Measurements from ENCODE around the gene PDGFA.

The PDGFA gene

DNA sequence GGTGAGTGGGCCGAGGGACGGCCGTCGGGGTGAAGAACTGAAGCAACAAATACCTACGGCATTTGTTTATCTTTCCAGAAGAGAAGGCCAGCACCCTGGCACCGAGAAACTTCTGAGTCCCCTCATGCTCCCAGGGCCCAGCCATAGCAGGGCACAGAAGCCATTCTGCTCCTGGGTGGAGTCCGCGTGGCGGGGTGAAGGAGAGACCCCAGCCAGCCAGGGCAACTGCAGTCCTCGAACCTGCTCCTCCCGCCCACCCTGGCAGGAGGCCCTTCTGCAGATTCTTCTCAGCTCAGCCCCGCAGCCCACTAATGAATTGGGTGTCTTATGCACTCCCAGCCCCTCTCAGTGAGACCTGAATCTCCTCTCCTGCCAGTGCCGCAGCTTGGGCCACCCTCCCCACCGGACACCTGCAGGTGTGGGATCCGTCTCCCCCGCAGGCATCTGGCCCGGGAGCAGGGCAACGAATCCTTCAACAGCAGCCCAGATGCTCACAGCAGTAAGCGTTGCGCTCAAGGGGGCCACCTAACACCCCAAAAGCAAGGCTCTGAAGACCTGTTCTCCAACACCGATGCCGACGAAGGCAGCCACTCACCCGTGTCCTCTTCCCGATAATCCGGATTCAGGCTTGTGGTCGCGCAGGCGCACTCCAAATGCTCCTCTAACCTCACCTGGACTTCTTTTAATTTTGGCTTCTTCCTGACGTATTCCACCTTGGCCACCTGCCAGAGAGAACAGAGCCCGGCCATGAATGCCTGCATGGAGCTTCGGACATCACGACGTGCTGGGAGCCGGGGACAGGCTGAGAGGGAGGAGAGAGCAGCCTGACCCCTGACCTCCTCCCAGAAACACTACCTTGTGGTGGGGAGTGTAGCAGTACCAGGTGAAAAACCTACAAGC lies 18.9 kb downstream of the PDGFA start:
- peak; percentile 71 for DNase-seq (ENCODE audit: low spot score)
- Histone ChIP-seq H3K4me3 (no peak overlapping the region), H3K27ac (peak overlapping the region in 1 of 2 donors; percentile 84)
- no peak for TF ChIP-seq CTCF (IDR thresholded peaks at IDR 0.05)

- DNase-seq (ENCODE audit: low spot score) = no peak
- no peak for TF ChIP-seq CTCF (IDR thresholded peaks at IDR 0.05)
- Histone ChIP-seq H3K27ac (peak overlapping the region in 1 of 2 donors; percentile 84), H3K4me3 (no peak overlapping the region)
These were observed 19.7 kb downstream of the PDGFA start for GRCh38 chr7:499853-500485.

DNA sequence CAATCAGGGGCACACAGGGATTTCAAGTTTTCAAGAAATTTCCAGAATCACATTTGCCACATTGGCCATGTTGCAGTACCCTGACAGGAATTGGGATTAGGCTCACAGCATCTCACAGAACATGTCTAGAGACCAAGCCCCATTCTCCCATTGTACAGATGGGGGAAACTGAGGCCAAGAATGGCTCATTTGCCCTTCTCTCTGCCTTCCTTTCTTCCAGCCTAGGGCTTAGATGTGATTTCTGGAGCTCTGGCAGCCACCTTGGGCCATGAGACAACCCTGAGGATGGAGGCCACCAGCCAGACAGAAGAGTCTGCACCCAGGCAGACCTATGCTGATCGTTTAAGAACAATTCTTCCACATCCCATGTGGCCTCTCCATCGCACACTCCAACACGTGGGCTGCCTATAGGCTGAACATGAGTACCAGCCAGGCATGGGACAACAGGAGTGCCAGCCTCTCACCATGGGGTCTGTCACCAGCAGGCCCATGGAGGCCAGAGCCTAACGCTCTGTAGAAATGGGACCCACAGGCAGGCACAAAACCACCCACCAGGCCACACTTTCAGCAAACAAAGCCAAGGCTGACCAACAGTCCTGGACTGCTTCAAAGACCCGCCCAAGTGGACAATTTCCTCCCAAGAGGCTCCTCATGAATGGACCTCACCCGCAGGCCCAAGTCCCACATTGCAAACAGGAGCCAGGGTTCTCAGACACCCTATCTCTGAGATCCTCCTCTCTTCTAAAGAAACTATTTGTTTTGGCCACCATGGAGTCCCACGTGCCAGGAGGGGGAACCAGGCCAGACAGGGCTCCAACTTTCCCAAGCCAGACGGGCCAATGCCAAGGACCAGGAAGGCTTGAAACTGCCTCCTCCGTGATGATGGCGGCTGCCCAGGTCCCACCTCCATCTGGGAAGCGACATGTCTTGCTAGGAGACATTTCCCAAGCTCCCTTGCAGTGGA lies 20.7 kb downstream of the PDGFA start:
- no peak for TF ChIP-seq CTCF (IDR thresholded peaks at IDR 0.05)
- Histone ChIP-seq H3K4me3 (no peak overlapping the region), H3K27ac (peak overlapping the region; percentile 28 to 84)
- peak; percentile 92 for DNase-seq (ENCODE audit: low spot score)

DNA sequence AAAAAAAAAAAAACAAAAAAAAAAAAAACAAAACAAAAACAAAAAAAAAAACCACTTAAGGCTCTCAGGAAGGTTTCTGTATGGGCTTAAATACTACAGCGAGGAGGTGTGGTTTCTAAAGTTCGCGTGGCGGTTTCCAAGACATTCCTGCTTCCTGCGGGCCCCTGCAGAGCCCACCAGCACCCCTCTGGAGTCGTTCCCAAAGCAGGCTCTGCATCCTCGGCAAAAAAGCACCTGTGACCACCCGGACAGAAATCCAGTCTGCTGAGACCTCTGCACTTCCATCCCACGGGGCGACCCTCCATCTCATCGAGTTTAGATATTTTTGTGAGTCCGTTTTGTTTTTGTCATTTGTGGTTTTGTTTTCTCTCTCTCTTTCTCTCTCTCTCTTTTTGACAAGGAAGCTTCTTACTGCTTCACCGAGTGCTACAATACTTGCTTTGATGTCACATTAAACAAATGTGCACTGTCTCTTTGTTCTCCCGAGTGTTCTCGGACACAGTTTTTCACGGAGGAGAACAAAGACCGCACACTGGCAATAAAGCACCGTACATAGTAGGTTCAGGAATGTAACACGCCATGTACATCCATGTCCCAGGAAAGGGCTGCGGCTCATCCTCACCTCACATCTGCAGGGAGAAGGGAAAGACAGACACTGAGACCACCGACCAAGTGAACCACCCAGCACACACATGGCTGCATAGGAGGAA lies 21.5 kb downstream of the PDGFA start:
- no peak overlapping the region for H3K4me3 ChIP-seq
- peak overlapping the region in 1 of 2 donors; percentile 84 for H3K27ac ChIP-seq
- no peak for TF ChIP-seq CTCF (IDR thresholded peaks at IDR 0.05)
- DNase-seq (ENCODE audit: low spot score) = no peak

DNA sequence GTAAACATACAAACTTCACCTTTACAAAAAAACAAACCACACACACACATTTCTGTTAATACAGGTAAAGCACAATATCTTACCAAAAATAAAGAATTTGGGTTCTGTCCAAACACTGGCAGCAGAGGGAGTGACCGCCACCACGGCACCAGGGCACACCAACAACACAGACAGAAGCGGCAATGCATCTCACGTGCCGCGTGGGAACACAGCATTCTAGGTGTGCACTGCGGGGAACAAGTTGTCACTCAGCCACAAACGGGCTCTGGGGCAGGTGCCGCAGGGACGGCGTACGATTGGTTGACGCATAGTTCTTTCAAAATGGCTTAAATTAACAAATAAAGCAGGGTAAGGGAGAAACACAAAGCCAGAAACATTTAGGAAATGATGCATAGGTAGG lies 22.3 kb downstream of the PDGFA start:
- no peak for DNase-seq (ENCODE audit: low spot score)
- Histone ChIP-seq H3K27ac (no peak overlapping the region), H3K4me3 (no peak overlapping the region)
- no peak for TF ChIP-seq CTCF (IDR thresholded peaks at IDR 0.05)

- Histone ChIP-seq H3K4me3 (no peak overlapping the region), H3K27ac (no peak overlapping the region)
- no peak for TF ChIP-seq CTCF (IDR thresholded peaks at IDR 0.05)
- DNase-seq (ENCODE audit: low spot score) = no peak
These were observed 22.9 kb downstream of the PDGFA start for GRCh38 chr7:496528-497295.
